ENCODE results near the gene TWIST2.

- TF ChIP-seq CTCF (IDR thresholded peaks at IDR 0.05) (no peak), POLR2A (IDR thresholded peaks at IDR 0.05) (no peak)
These were observed 37.0 kb downstream of the TWIST2 start for GRCh38 chr2:238884812-238885408.

Data from breast epithelium (tissue), 3 donors.